Adrenal gland (tissue), 5 donors: Measurements from ENCODE around the gene MDGA2.

ENCODE experiments used
- CTCF ChIP-seq, 6 experiments: fragments of 450-650 bp in 4 of 6; fragments of 200-600 bp in 2 of 6; sonication (generic) in 1 of 6; IDR thresholded peaks; 1 replicate in 5 of 6; 2 replicates in 1 of 6; pipeline versions ENCODE4 v1.5.1 to v1.8.0; 2016 to 2021; ENCODE audit warnings: antibody characterized with exemption in 6 of 6, mild to moderate bottlenecking in 2 of 6, moderate library complexity in 1 of 6
- POLR2A ChIP-seq, 2 donors: fragments of 450-650 bp; IDR thresholded peaks; one replicate each; pipeline ENCODE4 v1.6.1; 2017; ENCODE audit warnings: antibody characterized with exemption in 2 of 2, mild to moderate bottlenecking in 2 of 2, moderate library complexity in 1 of 2
- donor health status: DM: no; HTN: no; CAD: no.

GRCh38 chr14:47606566-47606965 lies 68.8 kb downstream of the MDGA2 start:
- TF ChIP-seq CTCF (IDR thresholded peaks at IDR 0.05) (no peak), POLR2A (IDR thresholded peaks at IDR 0.05) (no peak)
